HUDEP-2 (cell line): ENCODE measurements around the gene MYH6.
"Not testable (repeated sequence)": the region's sequence is repeated elsewhere in the genome, so short reads cannot be mapped to it uniquely, and the experiment has no call there.

Source experiments
- DNase-seq, 76 experiments: peaks; one replicate each; lab custom pipeline; 2025; ENCODE audit not compliant: unreplicated experiment in 76 of 76; lab: John Stamatoyannopoulos, UW

Gene MYH6

DNA sequence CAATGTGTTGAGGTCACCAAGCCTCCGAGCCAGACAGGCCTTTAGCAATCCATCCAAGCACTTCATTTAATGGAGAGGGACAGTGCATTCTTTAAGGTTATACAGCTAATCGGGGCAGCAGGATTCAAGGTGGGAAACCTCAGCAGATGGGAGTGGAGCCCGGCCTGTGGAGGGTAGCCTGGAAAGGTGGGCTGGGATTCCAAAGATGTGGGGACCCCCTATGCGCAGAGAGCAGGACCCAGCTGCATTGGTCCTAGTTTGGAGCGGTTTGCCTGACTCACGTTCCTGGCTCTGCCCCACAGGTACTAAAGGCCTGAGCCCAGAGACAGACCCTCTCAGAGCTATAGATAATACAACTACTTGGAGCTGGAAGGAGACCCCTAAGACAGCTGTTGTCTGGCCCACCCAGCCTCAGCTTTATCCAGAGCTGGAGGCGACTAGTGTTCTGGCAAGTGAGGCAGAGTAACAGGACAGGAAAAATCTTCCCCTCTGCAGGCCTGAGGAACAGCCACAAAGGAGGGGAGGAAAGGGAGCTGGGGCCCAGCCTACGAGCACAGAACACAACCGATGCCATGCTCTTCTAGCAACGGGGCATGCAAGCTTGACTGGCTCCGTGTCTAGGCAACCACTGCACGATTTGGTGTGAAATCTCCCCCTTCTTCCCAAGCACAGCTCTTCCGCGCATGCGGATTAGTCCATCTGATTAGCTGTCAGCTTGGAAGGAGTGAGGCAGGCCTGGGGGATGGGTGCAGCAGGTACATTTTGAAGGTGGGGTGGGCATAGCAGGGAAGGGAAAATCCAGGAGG is 28.5 kb upstream of the MYH6 start:
- DNase-seq = no peak

DNA sequence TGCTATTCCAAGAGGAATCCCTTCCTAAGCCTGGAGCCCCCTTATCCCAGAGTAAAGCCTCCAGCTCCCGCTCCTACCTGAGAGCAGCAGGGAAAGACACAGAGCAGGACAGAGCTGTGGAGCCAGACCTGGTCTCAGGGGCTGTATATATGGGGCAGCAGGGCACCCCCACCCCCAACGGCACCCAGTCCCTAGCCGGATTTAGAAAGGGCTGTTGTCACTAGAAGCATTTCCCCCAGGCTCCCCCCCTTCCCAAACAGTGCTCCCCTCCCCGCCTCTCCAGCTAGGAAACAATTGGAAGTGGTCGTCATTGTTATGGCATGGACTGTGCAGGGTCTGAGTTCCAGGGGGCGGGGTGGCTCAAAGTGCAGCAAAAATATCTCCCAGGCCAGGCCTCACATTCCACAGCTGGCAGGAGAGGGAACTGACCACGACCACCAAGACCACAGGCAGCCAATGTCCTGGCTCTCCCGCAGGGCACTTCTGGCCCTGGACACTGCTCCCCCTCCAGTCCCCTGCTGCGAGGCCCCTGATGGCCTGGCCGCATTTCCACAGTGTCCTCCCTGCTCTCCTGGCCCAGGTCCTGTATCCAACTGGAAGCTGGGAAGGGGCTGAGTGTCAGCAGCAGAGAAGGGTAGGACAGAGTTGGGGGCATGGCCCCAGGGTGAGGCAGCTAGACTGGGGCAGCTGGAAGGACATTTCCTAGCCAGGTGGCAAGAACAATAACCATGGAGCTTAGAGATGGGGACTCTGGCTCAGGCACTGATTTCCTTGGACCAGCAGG is 27.7 kb upstream of the MYH6 start, which contains the start of gene MYH7:
TSS of gene MYH7 (minus strand) at position 118 of the 784 bp plus-strand sequence. CDS start 1,928 bp downstream, outside the sequence.
- no peak for DNase-seq

DNA sequence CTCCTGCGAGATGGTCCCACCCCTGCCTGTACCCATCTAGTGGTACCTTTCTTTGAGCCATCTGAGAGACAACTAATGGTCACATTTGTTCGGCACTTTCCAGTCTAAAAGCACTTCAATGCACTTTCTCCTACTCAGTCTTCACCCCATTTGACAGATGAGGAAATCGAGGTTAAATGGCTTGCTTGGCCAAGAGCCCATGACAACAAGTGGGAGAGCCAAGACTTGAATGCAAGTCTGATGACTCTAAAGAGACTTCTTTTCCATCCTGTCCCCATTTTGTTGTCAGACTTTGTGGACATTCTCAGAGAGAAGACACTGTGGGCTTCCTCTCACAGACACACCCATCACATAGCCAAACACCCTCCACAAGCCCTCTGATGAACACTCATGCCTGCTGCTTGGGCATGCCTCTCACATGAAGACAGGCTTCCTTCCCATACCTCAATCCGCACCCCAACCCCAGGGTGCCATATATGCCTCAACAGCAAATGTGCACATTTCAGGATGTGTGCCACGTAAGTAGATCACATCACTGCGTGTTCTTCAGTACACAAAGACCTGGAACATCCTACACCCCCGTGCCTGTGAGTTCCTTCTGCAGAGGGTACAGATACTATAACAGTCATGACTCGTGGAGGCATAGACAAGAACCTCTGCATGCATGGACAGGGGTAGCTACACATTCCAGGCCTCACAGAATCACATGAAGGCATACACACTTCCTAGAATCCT is 26.6 kb upstream of the MYH6 start:
- no peak for DNase-seq

DNA sequence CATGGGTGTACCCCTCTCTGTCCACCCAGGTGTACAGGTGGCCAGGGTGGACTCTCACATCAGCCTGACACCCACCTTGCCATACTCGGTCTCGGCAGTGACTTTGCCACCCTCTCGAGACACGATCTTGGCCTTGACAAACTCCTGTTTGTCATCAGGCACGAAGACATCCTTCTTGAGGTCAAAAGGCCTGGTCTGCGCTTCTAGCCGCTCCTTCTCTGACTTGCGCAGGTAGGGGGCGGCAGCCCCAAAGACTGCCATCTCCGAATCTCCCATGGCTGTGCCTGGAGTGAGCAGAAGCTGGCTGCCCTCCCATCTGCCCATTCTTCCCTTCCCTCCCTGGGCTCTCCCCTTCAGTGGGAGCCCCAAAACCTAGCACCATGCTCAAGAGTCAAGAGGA is 25.4 kb upstream of the MYH6 start:
- DNase-seq = no peak

DNA sequence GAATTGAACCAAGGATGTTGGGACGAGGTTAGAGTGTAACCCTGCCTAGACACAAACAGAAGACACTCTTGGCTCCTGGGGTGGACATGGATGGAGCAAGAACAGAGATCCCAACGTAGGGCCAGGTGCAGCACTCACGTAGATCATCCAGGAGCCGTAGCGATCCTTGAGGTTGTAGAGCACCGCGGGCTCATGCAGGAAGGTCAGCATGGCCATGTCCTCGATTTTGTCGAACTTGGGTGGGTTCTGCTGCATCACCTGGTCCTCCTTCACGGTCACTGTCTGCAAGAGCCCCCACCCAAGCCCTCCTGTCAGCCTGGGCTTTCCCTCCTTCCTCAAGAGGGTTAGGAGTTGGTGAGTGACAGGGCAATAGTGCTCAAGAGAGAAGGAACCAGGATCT is 24.9 kb upstream of the MYH6 start:
- no peak for DNase-seq

DNA sequence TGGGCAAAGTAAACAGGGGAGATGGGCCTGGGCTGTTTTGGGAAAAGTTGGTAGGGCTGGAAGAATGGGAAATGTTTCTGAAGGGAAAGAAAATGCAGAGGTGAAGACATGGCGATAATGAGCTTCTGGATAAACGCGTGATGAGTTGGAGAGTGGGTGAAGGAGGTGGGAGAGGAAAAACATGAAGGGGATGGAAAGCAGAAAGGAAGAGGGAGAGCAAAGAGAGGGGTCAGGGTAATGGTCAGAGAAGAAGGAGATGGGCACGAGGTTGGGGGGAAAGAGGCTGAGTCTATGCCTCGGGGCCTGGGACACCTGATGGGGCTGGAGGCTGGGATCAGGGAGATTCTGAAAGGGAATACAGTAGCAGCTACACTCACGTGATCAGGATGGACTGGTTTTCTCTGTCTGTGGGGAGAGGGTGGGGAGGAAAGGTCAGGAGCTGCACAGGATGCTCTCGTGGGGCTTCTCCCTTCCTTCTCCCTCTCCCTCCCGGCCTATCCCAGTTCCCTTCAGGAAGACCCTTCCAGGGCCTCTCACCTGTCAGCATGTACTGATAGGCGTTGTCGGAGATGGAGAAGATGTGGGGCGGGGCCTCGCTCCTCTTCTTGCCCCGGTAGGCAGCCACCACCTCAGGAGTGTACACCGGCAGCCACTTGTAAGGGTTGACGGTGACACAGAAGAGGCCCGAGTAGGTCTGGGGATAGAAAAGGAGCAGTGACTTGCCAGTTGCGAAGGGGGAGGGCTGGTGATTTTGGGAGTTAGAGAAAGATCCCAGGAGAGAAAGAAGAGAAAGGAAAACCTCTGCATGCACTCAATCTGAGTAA is 24.2 kb upstream of the MYH6 start:
- DNase-seq = no peak

DNA sequence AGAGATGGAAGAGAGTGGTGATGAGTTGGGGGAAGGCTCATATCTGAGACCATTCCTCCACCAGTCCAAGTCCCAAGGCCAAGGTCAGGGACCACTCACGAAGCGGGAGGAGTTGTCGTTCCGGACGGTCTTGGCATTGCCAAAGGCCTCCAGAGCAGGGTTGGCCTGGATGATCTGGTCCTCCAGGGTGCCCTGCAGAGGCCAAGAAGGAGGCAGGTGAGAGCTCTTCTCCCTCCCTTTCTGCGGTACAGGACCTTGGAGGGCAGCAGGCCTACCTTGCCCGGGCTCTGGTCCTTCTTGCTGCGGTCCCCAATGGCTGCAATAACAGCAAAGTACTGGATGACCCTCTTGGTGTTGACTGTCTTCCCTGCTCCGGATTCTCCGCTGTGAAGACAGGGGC is 23.4 kb upstream of the MYH6 start:
- DNase-seq = no peak

DNA sequence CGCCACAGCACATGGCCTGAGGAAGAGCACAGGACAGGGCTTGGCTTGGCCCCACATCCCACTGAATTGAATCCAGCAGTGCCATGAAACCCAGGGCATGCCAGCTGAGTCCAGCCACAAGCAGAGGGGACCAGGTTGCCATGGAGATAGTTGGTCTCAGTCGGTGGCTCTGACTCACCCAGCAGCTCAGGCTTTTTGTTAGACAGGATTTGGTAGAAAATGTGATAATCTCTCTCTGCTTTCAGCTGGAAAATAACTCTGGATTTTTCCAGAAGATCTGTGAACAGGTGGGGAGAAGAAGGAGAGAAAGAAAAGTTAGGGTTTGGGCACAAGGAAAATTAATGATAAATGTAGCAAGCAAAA is 22.6 kb upstream of the MYH6 start:
- DNase-seq = no peak

DNA sequence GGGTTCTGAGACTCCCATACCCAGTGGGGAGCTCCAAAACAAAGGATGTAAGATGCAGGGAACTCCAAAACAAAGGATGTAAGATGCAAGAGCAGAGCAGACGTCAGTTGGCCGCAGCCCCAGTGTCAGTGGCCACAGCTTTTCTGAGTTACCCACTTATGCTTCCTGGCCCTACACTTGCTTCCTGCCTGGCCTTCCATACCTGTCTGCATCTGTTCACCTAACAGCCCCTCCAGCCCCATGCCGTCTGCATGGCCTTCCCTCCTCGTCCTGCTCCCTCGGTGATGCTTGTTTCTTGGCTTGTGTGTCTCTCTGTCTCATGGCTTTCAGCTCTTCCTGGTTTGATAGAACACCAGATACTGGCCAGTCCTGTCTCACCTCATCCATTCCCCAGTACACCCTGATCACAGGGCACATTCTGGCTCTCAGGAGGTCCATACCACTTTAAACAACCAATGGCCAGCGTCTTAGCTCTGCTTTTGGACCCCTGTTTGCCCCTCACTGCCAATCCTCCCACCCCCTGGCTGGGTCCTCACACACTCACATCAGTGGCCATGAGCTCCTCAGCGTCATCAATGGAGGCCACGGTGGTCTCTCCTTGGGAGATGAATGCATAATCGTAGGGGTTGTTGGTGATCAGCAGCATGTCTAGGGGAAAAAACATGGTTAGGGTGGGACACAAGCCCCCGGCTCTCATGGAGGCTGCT is 22.1 kb upstream of the MYH6 start:
- no peak for DNase-seq

DNA sequence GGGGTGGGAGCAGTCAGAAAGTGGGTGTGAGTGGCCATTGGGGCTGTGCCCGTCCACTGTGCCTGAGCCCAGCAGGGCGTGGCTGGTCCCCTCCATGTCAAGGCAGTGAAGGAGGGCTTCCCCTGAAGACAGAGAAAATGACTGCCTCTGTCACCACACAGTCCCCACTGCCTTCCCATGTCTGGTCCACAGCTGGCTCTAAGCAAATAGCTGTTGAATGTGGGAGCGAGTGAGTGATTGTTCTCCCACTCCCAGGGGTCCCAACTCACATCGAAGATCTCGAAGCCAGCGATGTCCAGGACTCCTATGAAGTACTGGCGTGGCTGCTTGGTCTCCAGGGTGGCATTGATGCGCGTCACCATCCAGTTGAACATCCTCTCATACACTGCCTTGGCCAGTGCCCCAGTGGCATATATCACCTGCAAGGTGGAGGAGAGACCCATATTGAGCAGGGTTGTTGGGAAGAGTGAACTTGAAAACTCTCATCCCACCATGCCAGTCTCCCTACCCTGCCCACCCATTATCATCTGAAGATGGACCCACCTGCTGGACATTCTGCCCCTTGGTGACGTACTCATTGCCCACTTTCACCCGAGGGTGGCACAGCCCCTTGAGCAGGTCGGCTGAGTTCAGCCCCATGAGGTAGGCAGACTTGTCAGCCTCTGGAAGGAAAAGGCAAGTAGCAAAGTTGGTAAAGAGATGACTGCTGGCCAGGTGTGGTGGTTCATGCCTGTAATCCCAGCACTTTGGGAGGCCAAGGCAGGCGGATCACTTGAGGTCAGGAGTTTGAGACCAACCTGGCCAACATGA is 20.8 kb upstream of the MYH6 start:
- DNase-seq = no peak

DNA sequence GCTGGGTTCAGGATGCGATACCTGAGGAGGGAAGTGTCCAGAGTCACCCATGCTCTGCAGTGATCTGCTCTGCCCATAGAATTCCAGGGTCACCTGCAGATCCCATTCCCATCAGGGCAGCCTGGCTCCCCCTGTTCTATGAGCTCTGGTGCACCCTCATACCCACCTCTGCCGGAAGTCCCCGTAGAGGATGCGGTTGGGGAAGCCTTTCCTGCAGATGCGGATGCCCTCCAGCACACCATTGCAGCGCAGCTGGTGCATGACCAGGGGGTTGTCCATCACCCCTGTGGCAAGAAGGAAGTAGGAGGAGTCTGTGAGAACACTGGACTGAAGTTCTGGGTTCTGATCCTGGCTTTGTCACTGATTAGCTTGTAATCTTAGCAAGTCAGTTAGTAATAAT is 17.7 kb upstream of the MYH6 start:
- not testable (repeated sequence) for DNase-seq

DNA sequence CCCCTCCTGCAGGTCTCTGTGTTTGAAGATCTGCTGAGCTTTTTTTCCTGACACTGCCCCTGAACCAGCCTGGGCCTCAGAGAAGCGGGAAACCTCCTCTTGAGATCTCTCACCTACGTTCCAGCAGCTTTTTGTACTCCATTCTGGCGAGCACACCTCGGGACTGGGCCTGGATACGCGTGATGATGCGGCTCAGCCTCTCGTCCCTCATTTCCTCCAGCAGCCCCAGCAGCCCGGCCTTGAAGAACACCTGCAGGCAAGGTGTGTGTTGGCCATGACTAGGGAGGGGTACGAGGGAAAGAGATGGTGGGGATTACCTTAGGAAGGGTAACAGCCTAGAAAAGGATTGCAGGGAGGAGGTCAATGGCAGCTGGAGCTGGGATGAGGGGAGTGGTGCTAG is 17.1 kb upstream of the MYH6 start:
- no peak for DNase-seq

DNA sequence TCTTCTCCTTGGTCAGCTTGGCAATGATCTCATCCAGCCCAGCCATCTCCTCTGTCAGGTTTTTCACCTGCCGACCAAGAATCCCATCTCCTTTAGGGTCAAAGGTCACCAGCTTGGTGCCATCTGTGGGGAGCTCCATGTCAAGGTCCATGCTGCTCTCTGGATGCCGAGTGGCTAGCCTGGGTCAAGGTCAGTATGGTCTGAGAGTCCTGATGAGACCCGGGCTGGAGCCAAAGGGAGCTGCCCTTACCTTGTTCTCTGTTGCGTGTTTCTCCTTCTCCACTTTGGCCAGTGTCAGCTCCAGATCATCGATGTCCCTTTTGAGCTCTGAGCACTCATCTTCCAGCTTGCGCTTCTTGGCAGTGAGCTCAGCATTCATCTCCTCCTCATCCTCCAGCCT is 15.6 kb upstream of the MYH6 start:
- no peak for DNase-seq

DNA sequence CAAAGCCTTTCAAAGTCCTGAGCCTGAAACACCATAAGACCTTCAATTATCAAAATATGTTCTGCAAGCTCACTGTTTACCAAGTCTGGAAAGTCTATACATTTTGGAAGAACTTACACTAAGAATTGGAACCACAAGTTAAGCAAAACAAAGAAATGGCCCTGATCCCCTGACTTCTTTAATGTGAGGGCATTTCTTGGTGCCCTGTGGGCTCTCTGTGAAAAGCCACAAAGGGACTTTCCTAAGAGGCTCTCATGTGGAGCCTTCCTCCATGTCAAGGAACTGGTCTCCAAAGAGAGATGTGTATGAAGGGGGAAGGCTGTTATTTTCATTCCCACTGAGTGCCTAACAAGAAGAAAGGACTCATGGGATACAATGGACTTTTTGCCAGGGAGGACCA is 13.5 kb upstream of the MYH6 start:
- DNase-seq = no peak

DNA sequence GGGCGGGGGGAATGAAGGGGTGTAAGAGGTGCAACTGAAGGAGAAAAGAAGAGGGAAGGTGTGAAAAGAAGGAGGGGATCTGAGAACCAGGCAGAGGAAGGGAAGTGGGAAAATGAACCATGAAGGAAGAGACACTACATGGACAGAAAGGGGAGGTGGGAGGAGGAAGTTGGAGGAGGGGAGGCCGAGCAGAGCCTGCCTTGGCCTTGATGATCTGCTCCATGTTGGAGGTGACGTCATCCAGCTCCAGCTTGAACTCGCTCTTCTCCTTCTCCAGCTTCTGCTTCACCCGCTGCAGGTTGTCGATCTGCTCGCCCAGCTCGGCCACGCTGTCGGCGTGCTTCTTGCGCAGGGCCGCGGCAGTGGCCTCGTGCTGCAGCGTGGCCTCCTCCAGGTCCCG is 11.6 kb upstream of the MYH6 start:
- DNase-seq = not testable (repeated sequence)

DNA sequence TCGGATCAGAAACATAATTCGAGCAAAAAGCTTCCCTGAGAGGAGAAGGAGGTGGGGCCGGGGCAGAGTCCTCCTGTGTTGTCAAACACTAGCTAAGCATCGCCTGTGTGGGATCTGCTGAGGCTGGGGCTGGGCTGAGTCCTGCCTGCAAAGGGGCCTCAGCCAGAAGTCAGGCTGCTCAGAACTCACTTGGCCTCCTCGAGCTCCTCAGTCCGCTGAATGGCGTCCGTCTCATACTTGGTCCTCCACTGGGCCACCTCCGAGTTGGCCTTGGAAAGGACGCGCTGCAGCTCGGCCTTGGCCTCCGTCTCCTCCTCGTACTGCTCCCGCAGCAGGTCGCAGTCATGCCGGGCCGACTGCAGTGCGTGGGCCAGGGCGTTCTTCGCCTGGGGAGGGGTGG is 9.9 kb upstream of the MYH6 start:
- DNase-seq = no peak

DNA sequence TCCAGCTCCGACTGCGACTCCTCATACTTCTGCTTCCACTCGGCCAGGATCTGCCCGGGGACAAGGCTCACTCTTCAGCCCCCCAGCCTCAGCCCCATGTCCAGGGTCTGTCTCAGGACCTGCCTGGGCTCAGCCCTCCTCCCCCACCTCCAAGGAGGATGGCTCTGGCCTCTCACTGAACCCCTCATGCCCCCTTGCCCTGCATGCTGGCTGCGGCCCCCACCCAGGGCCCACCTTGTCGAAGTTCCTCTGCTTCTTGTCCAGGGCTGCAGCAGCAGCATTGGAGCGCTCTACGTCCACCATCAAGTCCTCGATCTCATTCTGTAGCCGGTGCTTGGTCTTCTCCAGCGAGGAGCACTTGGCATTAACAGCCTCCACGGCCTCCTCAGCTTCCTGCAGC is 9.2 kb upstream of the MYH6 start:
- DNase-seq = not testable (repeated sequence)

DNA sequence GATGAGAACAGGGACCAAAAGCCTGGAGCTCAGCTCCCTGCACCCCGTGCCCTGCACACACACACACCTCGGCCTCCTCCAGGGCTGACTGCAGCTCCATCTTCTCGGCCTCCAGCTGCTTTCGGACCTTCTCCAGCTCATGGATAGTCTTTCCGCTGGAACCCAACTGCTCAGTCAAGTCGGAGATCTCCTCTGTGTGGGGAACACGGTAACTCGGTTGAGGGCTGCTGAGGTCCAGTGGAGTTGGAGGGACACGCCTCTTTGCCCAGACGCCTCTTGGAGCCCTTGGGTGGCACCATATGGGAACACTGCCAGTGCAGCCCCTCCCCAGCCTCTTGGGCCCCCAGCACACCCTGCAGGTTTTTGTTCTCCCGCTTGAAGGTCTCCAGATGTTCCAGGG is 8.7 kb upstream of the MYH6 start:
- DNase-seq = no peak
